ENCODE measurements around the gene SMC2. TPM values are rescaled to one million over a fixed set of nuclear protein-coding genes. Genes with fewer than 3 reads are reported as not detected.

Gene SMC2
- total and polyA plus RNA-seq, 10 of the 15 experiments (the other 5 are each of a cell fraction or from before 2014, with no cell fraction given): 22.9 to 116 (median 50.0) TPM

DNA sequence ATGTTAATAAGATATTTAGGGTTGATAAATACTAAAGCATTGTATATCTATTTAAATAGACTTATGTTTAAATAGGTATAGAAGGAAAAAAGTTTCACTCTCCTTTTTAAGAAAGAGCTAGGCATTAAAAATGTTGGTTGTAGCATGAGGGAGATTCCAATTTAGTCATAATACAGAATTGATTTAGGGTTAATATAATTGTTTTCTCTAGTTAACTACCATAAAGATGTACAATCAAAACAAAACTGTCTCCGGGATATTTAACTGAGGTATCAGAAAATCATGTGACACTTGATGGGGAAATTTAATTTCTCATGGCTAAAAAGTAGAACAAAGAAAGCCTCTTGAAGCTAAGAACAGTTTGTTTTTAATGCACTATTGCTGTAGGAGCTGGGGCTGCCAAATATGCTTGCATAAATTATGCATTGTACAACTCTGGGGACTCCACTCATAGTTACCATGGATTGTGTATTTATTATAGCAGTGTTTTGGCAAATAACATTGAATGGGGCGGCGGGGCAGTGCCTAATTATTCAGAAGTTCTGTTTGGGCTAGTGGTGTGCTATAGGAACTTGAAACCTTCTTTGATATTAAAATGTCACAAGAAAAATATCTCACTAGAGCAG, 44.2 kb downstream of the SMC2 start:
- Histone ChIP-seq H3K79me2 (ENCODE audit: control insufficient read depth, insufficient read depth, low read length) (no peaks in the 10 kb centered on the region), H3K36me3 (ENCODE audit: control insufficient read depth in 2 of 2, insufficient read depth in 2 of 2, low read length in 1 of 2) (peaks cover 2 to 4% of the 10 kb centered on the region in 2 experiments), H3K4me1 (ENCODE audit: control insufficient read depth, insufficient read depth, low read length) (no peaks in the 10 kb centered on the region), H3K4me3 (no peak overlapping the region), H3K4me2 (ENCODE audit: control insufficient read depth, insufficient read depth) (no peak overlapping the region), H2AFZ (ENCODE audit: control insufficient read depth, low read depth, low read length) (no peak overlapping the region), H3K27ac (ENCODE audit: control insufficient read depth, insufficient read depth) (no peak overlapping the region), H3K9ac (ENCODE audit: control insufficient read depth, insufficient read depth, low read length) (no peak overlapping the region), H3K9me3 (replicated peaks; ENCODE audit: control insufficient read depth, insufficient read depth, low read length) (no peaks in the 10 kb centered on the region), H4K20me1 (ENCODE audit: control insufficient read depth, insufficient read depth) (no peaks in the 10 kb centered on the region), H3K27me3 (replicated peaks in 1 of 2; ENCODE audit: control insufficient read depth in 2 of 2, insufficient read depth in 2 of 2, low read length in 1 of 2) (no peaks in the 10 kb centered on the region)
- intact Hi-C loops (cut with micrococcal nuclease; ENCODE audit: unreplicated experiment) (no loop called here), in situ Hi-C loops (cut with MboI) (no loop called here)
- ChIA-PET POLR2A (no interaction called here), SMC1A (ENCODE audit: uncharacterized antibody, unreplicated experiment) (no interaction called here), RAD21 (ENCODE audit: unreplicated experiment) (interaction anchor here (1.1 kb wide), 1 partner anchor 45 kb away, joined by 3 read pairs; the partner anchor contains the start of gene SMC2), CTCF (interaction anchor here (1.4 to 1.5 kb wide), 2 partner anchors 11 to 247 kb away, joined by 3 to 4 read pairs; no protein-coding TSS in a partner anchor)
- DNase-seq (ENCODE audit: low read depth, low spot score) (no peak), ATAC-seq (peak; percentile 44), FAIRE-seq (no peak)
- 67% methylated on average over 3 of the region's 3 CpGs for WGBS (ENCODE audit: insufficient coverage, insufficient replicate concordance, low lambda C conversion rate, missing lambda C conversion rate)
- no TSS peak for BruUV-seq (replicated peaks)
- TF ChIP-seq JUNB (IDR thresholded peaks at IDR 0.05) (peak; percentile 20; the same call in 1 of the 2 replicates), CBFB (IDR thresholded peaks at IDR 0.05; ENCODE audit: low read depth) (no peak), MTA2 (IDR thresholded peaks at IDR 0.05; ENCODE audit: low read depth) (peak; percentile 71), MAX (IDR thresholded peaks at IDR 0.05; ENCODE audit: low read depth, low read length) (no peak), E4F1 (IDR thresholded peaks at IDR 0.05; ENCODE audit: borderline replicate concordance, partially characterized antibody) (no peak)
- TF ChIP-seq, protein P1, sequence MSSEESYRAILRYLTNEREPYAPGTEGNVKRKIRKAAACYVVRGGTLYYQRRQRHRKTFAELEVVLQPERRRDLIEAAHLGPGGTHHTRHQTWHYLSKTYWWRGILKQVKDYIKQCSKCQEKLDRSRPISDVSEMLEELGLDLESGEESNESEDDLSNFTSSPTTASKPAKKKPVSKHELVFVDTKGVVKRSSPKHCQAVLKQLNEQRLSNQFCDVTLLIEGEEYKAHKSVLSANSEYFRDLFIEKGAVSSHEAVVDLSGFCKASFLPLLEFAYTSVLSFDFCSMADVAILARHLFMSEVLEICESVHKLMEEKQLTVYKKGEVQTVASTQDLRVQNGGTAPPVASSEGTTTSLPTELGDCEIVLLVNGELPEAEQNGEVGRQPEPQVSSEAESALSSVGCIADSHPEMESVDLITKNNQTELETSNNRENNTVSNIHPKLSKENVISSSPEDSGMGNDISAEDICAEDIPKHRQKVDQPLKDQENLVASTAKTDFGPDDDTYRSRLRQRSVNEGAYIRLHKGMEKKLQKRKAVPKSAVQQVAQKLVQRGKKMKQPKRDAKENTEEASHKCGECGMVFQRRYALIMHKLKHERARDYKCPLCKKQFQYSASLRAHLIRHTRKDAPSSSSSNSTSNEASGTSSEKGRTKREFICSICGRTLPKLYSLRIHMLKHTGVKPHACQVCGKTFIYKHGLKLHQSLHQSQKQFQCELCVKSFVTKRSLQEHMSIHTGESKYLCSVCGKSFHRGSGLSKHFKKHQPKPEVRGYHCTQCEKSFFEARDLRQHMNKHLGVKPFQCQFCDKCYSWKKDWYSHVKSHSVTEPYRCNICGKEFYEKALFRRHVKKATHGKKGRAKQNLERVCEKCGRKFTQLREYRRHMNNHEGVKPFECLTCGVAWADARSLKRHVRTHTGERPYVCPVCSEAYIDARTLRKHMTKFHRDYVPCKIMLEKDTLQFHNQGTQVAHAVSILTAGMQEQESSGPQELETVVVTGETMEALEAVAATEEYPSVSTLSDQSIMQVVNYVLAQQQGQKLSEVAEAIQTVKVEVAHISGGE (CRISPR knock-in tag; IDR thresholded peaks at IDR 0.05): no peak
- TF ChIP-seq, protein P2, sequence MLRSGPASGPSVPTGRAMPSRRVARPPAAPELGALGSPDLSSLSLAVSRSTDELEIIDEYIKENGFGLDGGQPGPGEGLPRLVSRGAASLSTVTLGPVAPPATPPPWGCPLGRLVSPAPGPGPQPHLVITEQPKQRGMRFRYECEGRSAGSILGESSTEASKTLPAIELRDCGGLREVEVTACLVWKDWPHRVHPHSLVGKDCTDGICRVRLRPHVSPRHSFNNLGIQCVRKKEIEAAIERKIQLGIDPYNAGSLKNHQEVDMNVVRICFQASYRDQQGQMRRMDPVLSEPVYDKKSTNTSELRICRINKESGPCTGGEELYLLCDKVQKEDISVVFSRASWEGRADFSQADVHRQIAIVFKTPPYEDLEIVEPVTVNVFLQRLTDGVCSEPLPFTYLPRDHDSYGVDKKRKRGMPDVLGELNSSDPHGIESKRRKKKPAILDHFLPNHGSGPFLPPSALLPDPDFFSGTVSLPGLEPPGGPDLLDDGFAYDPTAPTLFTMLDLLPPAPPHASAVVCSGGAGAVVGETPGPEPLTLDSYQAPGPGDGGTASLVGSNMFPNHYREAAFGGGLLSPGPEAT (IDR thresholded peaks at IDR 0.05; ENCODE audit: low read depth): peak; percentile 72; the same call in 1 of the 2 replicates

All from GM12878 (cell line).